Stimulated activated CD8-positive, alpha-beta memory T cell treated with anti-CD3 and anti-CD28 coated beads, Interleukin-15, amount 100 ng/mL, for 1 hour (primary cell): ENCODE measurements around the gene COPB1.
"Not testable (repeated sequence)": the region's sequence is repeated elsewhere in the genome, so short reads cannot be mapped to it uniquely, and the experiment has no call there.

Experiments used
- DNase-seq: peaks from one replicate; pipeline ENCODE4 v3.0.0-alpha.2; 2020; ENCODE audit warnings: low read depth

COPB1 gene, protein sequence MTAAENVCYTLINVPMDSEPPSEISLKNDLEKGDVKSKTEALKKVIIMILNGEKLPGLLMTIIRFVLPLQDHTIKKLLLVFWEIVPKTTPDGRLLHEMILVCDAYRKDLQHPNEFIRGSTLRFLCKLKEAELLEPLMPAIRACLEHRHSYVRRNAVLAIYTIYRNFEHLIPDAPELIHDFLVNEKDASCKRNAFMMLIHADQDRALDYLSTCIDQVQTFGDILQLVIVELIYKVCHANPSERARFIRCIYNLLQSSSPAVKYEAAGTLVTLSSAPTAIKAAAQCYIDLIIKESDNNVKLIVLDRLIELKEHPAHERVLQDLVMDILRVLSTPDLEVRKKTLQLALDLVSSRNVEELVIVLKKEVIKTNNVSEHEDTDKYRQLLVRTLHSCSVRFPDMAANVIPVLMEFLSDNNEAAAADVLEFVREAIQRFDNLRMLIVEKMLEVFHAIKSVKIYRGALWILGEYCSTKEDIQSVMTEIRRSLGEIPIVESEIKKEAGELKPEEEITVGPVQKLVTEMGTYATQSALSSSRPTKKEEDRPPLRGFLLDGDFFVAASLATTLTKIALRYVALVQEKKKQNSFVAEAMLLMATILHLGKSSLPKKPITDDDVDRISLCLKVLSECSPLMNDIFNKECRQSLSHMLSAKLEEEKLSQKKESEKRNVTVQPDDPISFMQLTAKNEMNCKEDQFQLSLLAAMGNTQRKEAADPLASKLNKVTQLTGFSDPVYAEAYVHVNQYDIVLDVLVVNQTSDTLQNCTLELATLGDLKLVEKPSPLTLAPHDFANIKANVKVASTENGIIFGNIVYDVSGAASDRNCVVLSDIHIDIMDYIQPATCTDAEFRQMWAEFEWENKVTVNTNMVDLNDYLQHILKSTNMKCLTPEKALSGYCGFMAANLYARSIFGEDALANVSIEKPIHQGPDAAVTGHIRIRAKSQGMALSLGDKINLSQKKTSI

DNA sequence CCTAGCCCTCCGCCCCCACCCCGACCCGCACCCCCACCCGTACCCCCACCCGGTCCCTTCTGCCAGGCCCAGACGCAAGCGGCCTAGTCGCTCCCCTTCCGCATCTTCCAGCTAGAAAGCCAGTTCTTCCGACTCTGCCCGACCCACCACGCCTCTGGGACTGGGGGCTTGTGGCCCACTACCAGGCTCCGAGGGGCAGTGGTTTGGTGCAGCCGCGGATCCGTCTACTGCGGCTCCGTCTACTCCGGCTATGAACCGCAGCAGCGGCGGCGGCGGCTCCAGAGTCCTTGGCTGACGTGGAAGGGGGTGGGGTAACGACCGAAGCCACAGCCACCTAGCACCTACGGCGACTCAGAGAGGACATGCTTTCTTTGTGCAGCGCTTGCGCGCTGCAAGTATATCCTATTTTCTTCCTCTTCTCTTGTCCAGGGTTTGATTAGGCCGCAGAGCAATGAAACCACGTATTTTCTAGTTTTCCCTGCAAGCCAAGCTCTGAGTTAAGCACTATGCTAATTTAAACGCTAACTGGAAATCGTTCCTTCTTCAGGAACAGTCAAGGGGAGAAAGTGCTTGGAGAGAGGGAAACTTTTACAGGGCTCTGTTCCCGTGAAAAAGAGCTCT lies at the start of gene COPB1:
COPB1 (minus strand) TSS at position 252 of the 621 bp plus-strand sequence. CDS start 883 bp downstream, outside the sequence.
- peak; percentile 85 for DNase-seq

DNA sequence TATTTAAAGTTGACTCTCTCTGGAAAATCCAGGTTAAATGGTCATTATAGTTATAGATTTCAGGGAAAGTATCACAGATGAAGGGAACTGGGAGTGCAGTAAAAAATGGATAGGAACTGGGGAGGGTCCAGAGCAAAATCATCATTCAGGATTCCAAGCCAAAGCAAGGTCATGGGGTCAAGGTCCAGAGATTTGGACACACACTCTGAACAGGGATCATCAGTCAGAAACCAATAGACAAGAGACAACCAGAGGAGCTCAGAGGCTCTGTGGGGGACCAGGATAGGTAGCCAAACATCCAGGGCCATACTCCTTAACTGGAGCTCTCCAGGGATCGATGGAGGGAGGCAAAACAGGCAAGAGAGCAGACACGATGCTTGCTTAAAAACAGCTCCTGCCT lies 47.8 kb upstream of the COPB1 start:
- DNase-seq: no peak

DNA sequence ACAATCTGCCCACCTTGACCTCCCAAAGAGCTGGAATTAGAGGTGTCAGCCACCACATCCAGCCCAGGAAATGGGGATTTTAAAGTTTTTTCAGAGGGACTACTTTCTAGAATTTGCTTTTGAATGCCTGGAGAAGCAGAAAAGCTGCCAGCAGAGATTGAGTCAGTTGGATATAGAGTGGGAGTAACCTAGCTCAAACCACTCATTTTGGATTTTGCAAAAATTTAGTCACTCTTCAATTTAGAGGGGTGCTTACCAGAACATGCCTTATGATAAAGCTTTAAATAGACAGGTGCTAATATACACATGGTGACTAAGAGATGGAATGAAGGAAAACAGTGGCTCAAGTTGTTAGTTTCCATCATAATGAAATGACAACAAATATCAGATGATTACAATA lies 47.1 kb upstream of the COPB1 start:
- DNase-seq: no peak

DNA sequence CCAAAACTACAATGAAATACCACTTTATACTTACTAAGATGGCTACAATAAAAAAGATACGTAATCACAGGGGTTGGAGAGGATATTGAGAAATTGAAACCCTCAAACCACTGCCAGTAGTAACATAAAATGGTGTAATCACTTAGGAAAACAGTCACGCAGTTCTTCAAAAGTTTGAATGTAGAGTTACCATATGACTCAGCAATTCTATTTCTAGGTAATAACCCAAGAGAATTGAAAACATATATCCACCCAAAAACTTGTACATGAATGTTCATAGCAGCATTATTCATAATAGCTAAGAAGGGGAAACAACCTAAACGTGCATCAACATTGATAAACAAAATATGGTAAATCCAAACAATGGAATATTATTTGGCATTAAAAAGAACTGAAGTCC lies 45.0 kb upstream of the COPB1 start:
- DNase-seq: no peak

DNA sequence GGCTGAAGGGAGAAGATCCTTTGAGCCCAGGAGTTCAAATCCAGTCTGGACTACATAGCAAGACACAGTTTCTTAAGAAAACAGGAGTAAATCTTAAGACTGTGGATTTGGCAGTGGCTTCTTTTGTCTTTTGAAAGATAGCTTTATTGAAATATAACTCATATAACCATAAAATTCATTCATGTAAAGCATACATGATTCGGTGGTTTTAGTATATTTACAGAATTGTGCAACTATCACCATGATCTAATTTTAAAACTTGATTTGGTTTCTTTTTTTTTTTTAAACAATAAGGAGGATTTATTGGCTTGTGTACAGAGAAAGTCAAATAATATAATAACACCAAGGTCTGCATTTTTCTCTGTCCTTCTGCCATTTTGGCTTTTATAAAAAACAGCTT lies 43.6 kb upstream of the COPB1 start:
- no peak for DNase-seq

DNA sequence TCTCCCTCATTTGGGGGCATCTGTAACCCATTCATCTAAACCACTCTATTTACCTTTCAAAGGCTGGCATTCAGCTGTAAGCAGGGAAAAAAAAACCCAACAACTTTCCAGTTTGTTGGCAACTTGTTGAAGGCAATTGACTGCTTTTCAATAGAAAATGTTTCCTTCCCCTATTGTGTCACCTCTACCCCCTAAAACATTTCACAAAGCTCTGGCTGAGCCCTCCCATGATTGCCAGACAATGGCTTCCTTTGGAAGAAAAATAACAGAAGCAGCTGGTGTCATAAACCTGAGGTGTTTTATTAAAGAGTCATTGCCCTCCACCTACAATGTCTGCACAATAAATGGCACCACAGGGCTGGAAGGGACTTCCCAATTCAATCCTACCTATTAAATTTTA lies 42.7 kb upstream of the COPB1 start:
- DNase-seq: no peak

DNA sequence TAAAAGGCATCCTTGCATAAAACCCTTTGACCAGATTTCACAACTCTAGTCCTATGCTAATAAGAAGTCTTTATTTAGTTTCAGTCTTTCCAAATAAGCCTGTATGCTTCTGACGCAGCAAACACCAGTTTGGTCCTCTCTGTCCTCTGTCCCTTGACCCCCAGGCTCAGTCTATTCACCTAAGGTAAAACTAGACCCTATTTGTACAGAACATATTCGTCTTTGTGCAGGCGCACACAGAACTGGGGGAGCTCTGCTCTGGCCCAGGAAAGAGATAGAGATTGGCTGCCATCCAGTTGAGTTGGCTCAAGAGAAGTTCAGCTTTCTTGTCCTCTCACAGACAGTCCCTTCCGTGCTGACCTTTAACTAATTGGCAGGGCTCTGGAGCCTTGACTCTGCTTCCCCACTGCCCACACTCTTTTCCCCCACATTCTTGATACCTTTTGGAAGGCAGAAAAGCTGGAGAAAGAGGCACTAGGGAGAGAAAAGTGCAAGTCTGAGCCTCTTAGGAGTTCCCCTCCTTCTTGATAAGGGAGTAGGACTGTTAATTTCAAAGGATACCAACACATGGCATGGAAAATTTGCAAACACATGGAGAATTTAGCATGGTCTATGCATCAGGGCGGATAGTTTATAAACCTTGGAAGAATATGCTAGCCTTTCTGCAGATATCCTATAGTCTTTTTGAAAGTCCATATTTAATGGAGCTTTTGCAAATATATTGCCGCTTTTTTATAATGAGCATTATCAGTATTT lies 41.8 kb upstream of the COPB1 start:
- no peak for DNase-seq

DNA sequence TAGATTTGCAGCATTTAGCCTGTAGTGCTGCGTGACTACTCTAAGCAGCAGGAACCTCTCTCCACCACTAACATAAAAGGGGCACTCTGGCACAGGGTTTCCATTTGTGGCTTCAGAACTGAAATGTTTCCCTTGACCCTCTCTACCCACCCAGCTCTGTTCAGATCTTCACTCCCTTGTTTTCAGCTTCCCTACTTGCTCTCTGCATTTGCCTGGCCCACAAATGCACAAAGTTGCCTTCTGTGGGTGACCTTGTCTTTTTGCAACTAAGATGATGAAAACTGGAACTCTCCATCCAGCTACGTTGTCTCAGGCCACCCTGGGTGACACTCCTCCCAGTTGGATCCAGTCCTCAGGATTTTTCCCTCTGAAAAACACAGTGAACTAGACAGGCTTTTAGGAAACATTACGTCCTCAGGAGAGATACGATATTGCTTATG lies 40.4 kb upstream of the COPB1 start:
- no peak for DNase-seq

DNA sequence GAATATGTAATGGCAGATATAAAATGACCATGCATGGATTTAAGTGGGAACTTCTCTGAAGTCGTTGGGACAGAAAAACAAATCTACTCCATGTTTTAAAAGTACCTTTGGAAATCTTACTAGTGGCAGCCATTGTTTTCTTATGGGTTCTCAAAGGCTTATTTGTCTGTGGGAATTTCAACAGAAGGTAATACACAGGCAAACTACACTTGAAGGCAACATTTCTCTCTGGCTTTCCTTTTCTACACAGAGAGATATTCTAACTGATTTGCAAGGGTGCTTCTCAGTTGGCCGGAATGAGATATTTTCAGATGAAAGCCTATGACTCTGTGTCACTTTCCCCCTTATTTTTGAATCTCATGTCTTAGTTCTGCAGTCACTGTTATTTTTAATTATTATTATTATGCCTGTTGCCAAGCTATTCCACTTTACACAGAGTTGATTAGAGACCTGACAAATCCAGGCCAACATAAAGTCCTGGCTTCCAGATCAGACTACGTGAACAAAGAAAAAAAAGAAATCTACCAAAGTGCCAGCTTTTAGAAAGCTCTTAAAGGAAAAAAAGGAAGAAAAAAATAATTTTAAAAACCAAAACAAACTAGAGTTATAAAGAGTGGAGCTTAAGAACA lies 39.4 kb upstream of the COPB1 start:
- DNase-seq: no peak

DNA sequence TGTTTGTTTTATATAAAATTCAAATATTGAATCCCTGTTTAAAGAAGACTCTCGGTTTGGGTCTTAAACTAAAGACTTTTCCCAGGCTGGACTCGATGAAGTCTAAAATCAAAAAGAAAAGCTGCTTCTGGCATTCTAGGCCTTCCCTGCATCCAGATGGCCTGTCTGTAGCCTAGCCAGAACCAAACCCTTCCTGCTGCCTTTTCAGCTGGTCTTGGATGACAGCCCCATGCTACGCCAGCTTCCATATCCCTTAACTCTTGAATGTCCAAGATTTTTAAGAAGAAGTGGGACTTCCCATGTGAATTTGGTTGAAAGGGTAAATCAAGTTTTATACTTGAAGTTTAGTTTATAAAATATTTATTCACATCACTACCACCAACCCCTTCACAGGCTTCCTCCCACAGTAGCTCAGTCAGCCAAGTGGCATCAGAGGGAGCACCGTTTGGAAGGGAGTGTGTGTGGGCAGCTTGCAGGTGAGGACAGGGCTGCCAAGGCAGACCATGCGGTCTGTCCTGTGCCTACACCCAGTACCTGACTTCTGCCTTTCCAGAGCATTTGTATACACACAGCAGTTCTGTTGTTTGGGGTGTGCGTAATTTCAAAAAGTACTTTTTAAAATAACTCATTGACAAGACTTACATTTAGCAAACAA lies 38.8 kb upstream of the COPB1 start:
- DNase-seq: no peak

DNA sequence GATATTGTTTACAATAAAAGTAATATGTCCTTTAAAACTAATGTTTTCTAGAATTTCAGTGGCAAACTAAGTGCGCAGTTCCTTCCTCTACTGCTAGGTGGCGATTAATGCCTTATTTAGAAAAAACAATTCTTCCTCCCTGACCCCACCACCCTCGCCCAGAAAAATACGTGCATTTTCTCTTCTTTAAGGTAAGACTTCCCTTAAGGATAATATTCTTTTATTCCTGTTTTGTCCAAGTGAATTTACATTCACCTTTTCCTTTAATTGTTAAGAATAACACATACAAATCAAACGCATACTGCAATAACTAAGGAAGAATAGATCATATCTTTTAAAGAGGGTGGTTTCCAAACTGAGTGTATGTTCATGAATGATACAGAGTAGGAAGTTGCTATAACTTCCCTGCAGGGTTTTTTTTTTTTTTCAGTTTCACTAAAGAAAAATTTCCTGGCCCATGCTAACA lies 37.6 kb upstream of the COPB1 start:
- DNase-seq: peak; percentile 15

DNA sequence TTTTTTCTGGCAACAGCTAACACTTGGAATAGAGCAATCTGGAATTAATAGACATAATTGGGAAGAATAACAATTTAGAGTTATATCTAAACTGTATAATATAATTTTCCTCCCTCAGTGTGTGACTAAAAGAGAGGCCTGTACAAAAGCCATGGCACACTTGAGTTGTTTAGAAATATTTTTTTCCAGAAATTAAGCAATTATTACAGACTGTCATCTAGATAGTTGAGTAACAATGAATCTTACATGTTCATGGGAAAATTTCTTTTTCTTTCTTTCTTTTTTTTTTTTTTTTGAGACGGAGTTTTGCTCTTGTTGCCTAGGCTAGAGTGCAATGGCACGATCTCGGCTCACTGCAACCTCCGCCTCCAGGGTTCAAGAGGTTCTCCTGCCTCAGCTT lies 35.6 kb upstream of the COPB1 start:
- not testable (repeated sequence) for DNase-seq

DNA sequence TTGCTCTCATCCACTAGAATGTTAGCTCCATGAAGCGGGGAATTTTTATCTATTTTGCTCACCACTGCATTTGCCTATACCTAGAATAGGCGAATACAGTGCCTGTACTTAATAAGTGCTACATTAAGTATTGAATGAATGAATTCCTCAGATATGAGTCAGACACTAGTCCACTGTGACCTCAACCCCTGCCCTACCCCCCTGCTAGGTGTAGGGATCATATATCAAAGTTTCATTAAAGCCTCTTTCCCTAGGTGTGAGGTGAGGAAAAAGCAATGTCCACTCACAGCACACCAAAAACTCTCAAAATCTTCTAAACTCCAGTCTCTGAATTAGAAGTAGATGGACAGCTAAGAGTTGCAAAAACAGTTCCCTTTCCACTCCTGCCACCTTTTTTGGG lies 30.3 kb upstream of the COPB1 start:
- no peak for DNase-seq

DNA sequence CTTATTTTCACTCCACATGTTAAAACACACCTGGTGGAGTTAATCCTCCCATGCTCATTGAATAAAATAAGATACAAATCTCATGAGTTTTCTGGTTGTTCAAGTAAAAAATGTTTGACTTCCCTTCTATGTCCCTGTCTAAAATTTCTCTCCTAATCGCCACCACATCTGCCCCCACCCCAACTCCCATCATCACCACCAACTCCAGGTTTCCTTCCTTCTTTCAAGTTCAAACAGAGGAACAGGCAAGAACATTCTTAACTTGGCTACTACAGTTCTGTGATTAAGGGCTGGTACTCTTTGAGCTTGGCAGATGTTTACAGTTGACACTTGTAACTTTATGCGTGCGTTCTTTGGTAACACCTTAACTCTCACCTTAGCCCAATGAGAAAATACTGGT lies 29.7 kb upstream of the COPB1 start:
- DNase-seq: no peak

DNA sequence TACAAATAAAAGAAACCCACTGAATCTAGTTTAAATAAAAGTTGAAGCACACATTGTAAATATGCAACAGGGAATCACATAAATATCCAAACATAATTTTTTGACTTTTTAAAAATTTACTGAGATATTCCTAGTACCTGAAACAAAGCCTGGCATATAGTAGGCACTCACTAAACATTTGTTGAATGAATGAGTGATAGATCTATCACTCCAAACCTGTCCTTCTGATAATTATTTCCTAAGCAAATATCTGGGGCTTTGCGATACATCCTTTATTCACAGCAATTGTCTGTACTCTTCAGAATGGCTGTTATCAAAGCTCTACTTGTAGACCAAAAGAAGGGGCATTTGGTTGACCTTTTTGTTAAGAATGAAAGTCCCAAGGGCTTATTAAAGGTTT lies 23.2 kb upstream of the COPB1 start:
- DNase-seq: no peak

DNA sequence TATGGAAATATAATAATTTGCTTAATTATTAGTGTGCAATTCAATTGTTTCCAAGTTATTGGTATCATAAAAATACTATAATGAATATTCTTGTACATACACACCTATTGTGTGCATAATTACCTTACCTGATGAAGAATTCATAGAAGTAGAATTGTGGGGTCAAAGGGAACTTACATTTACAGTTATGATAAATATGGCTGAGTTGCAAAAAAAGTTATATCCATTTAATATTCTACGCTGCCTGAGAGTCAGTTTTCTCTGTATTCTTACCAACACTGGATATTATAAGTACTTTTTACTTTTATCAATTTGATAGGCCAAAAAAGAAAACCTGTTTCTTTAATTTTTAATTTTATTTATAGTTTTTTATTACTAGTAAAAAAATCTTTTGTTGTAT lies 22.6 kb upstream of the COPB1 start:
- DNase-seq: no peak

DNA sequence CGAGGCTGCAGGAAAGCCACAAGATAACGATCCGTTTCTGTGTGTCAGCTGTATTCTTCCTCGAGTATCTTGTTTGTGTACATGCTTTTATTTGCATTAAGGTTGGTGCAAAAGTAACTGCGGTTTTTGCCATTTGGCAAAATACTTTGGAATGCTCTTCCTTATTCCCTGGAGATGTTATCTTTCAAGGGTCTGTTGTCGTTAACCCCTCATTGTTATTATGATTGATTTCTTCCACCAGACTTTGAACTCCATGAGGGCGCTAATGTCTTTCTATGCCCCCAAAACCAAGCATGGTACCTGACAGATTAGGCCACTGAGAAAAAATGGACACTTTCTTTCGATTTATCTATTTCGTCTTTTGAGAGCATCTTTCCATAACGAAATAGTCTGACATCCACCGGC lies 21.1 kb upstream of the COPB1 start:
- DNase-seq: no peak

DNA sequence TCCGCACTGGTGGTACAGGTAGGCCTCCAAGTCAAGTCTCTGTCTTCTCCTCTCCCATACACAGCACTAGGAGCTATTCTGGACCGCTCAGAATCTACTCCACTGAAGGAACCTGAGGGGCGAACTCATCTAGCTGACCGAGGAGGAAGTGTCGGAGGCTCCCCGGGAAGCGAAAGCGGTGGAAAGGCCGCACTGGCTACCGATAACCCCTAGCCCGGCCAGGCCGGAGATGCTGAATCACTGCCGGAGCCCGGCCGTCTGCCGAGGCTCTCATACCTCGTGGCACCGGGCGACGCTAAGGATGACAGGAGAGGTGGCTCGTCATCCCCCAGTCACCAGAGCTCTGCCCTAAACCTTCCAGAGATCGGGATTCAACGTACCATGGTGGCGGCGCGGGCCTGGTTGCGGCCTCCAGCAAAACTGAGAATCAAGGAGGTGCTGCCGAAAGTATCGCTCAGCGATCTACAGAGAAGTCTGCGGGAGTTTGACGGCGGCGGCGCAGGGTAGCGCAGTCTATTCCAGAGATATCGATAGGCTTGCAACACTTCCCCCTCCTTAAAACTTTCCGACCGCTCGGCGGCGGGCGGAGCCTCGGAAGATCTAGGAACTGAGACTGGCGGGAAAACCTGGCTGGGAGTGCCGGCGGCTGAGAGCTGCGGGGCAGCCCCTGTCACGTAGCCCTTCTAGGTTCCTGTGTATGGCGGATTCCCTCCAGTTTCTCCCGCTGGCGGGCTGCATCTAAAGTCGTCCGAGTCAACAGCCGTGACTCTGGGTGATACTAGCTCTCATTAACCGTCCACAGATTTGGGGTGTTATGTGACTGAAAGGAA lies 20.5 kb upstream of the COPB1 start, which contains the start of gene PSMA1:
PSMA1 (minus strand) TSS at position 470 of the 830 bp plus-strand sequence; CDS start at position 383, 87 bp downstream.
- peak; percentile 82 for DNase-seq

DNA sequence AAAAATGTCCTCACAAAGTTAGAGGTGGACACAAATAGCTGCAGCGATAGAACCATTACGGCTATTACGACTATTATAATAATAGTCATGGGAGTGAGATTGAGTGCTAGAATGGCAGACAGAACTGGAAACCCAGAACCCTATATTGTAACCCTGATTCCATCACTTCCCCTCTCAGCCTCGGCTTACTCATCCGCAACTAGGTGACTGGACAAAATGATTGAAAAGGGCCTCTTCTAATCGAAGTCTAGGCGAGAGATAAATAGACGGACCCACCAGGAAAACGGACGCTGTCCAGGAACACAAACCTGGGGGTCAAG lies 19.9 kb upstream of the COPB1 start:
- DNase-seq: no peak

DNA sequence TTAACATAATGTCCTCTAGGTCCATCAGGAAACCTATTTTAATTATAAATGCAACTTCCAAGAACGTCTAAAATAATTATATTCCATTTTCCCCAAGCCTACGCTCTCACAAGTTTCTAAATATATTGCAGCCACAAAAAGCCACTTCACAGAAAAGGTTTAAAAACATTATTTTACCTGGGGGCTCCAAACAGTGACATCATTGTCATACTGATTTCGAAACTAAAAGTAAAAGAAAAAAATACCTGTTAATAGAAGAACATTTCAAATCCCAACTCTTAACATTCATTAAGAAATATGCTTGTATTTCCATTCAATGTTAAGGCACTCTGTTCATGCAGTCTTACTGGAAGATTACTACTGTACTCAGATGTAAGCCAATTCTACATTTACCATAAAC lies 19.2 kb upstream of the COPB1 start:
- no peak for DNase-seq
